Measurements from ENCODE around the gene MYT1.

MYT1 gene

DNA sequence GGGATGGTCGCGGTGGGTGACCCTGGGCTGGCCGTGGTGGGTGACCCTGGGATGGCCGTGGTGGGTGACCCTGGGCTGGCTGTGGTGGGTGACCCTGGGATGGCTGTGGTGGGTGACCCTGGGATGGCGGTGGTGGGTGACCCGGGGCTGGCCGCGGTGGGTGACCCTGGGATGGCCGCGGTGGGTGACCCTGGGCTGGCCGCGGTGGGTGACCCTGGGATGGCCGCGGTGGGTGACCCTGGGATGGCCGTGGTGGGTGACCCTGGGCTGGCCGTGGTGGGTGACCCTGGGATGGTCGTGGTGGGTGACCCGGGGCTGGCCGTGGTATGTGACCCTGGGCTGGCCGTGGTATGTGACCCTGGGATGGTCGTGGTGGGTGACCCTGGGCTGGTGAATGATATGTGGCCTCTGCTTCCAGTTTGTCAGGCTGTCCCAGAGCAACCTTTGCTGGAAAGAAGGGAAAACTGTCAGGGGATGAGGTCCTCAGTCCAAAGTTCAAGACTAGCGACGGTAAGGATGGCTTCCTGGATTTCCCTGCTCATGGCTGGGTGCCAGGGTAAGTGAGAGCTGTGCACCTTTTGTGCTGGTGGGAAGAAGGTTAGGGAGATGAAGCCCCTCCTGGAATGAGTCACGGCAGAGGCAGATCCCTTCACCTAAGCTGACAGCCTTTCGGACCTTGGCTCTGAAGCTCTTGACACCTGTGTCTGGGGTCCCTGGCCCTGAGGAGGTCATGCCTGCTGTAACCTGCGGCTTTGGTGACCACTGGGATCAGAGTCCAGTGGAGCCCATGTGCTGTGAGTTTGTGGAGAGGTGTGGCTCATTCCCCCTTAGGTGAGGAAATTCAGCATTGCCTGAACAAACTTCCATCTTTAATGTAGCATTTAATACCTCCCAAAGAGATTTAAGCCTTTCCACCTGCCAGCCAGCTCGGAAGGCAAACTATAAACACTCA lies 72.2 kb downstream of the MYT1 start:
- DNase-seq: no peak

DNA sequence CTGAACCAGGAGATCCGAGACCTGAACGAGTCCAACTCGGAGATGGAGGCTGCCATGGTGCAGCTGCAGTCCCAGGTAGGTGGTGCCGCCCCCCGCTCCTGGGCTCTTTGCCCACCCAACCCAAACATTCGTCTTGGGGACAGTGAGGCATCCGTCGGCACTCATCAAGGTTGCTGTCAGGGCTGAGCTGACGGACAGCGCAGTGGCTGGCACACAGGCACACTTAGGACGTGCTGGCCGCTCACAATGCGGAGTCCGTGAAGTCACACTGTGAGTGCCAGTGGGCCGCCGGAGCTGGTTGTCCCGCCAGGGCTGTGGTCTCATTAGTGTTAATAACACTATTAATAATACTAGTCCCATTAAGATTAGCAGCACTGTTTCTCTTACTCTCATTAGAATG lies 73.1 kb downstream of the MYT1 start:
- no peak for DNase-seq

- DNase-seq: no peak
Observed at GRCh38 chr20:64238115-64238825, 74.0 kb downstream of the MYT1 start.

DNA sequence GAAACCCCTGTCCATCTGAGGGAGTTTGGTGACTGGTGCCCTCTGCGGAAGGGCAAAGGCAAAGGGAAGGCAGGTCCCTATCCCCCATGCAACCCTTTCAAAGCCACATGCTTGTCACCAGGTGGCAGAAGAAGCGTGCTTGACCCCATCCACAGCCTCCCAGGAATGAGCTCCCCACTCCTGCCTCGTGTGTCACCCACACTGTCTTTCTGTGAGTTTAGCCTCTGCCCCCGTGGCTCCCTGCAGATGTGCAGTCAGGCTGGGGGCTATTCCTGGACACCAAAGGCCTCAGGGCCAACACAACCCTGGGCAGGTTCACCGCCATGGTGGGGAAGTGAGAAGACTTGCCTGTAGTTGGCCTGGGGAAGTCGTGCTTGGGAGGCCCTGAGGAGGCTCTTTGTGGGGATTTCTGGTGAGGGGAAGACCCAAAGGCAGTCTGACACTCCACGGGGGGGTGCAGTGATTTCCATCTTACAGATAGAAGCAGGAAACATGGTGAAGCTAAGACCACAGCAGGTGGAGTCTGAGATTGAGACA lies 74.7 kb downstream of the MYT1 start:
- no peak for DNase-seq

- no peak for DNase-seq
Observed at GRCh38 chr20:64239449-64240242, 75.4 kb downstream of the MYT1 start.

DNA sequence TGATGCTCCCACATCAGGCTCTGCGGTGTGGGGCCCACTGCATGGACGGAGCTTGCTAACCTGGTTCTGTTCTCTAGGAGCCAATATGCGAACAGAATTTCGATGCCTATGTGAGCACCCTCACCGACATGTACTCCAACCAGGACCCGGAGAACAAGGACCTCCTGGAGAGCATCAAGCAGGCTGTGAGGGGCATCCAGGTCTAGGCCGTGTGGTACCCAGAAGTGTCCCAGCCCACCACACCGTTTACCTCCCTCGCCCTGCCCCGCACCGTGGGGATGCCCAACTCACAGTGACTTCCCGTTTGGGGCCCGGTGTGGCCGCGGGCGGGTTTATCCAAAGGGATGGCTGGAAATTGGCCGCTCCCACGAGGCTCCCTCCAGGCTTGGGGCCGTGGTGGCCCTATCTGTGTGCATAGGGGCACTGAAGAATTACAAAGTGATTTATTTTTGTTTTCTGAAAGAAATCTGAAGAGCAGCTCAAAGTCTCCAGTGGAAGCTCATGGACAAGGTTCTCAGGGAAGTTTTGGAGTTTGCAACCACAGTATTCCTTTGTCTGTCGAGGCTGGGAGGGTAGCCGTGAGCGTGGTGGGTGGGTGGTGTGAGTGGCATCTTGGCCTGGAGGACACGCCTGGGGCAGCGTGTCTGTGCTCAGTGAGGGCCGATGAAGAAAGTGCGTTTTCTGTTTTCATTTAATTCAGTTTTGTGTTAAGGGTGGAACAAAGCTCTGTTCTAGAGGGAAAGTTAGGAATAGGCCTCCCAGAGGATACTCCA lies 76.2 kb downstream of the MYT1 start:
- DNase-seq: no peak

GRCh38 chr20:64241061-64241460 lies 76.8 kb downstream of the MYT1 start:
- no peak for DNase-seq

- no peak for DNase-seq
Observed at GRCh38 chr20:64242003-64242796, 77.9 kb downstream of the MYT1 start.

- DNase-seq: no peak
Observed at GRCh38 chr20:64242797-64243475, 78.7 kb downstream of the MYT1 start.

DNA sequence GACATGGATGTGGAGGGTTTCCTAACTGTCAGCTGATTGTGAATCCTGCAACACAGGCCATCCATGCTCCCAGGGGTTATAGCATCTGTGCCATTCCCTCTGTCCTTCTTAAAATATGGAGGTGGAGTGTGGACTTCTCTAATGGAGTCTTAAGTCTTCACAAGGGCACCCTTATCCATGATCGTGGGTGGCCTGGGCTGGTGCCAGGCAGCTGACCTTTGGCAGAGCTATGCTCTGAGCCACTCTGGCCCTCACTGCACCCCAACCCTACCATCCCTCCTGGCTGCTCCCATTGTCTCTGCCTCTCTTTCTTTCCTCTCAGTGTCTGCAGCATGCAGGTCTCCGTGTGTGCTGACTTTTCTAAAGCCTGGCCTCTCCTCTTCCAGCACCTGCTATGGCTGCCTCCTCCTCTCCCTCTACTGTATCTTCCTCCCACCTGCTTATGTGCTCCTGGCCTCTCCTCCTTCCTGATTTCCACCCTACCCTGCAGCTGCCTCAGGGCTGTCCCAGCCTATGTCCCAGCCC lies 80.1 kb downstream of the MYT1 start:
- DNase-seq: no peak

DNA sequence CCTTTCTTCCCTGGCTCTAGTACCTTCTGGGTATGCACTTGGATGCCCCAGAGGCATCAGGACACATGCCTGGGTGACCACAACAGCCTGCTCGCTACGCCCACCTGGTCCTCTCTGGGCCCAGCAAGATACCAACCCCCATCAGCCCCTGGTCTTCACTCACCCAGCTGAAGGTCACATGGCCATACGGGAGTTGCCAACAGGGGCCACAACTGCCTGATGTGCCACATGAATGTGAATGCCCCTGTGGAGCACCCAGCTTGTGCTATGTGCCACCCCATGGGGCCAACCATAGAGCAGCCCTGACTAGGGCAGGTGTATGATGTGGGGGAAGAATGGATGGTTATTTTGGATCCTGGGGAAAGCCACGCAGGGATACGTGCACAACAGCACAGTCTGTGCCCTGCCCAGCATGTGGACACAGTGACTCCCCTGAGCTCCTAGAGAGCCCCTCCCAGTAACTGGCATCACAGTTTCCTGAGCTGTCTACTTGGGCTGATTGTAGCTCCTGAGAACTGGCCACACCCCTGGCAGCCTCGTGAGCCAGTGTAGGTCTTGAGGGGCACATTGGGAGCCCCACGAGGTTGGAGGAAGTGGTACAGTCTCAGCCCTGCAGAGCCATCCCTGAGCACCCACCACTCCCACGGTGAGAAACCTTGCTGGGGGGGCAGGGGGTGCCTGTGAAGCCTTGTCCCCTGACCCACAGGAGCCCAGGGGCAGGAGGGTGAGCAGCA lies 80.8 kb downstream of the MYT1 start:
- DNase-seq: no peak

- DNase-seq: no peak
Observed at GRCh38 chr20:64245746-64246595, 81.7 kb downstream of the MYT1 start.

DNA sequence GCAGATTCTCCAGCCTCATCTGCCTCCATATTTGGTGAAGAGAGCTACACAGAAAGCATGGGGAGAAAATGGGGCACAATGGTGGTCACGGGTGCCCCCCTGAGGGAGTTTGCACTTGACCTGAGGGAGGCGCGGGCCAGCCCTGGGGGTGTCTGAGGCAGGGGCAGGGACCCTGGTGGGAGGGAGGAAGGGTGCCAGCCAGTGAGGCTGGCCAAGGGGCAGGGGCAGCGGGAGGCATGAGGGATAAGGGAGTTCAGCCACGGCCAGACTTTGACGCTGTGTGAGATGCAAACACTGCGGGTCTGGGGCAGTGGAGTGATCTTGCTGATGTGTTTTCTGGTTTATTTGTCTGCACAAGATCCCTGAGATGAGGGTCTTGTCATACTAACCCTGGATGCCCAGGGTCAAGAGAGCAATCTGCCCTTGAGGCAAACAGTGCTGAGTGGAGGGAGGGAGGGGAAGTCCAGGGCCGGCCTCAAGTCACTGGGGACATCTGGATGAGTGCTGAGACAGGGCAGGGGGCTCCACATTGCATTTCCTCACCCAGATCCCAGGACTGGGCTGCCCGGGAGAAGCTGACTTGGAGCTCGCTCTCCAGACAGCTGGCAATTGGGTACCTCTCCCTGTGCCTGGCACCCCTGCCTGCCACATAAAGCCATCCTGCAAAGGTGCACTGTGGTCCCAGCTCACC lies 82.5 kb downstream of the MYT1 start:
- no peak for DNase-seq

DNA sequence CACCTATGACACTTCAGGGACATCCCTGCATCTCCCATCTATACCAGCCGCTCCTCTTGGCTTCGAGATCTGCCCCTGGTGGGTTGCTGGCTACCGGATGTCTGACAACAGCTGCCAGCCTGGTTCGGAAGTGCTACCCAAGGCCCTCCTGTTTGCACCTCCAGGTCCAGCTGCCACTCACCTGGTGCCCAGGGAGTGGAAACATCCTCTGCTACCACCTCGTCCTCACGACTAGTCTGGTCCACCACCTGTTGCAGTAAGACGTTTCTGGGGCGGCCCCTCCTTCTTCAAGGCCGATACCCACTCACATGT lies 83.0 kb downstream of the MYT1 start:
- DNase-seq: no peak

DNA sequence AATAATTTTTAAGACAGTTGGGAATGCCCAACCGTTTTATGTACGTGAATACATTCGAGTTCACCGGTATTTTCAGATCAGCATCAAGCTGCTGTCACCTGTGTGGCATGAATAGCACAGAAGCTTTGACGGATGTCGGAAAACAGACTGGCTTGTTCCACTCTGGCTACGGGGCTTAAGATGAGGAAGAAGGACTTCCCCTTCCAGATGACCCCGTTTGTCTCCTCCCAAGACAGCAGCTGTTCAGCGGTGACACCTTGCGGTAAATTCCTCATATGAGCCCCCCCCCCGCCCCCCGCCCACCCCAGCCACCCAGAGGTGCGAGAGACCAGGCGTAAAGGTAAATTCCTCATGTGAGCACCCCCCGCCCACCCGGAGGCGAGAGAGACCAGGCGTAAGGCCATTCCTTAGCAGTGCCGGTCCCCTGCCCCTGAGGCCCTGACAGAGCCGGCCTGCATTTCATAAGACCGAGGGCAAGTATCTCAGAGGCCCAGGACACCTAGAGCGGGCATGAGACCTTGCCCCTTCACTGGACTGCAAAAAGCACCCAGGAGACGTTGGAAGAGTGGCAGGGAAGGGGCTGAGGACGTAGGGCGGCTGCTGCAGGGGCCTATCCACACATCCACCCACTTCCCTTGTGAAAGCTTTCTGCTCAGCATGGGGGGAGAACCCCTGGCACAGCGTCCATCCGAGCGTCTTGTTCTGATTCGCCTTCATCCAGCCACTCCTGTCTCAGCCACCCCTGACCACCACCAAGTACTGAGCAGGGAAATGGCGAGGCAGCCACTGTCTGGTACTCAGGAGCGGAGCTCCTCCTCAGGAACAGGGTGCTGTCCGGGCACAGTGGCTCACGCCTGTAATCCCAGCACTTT lies 84.0 kb downstream of the MYT1 start:
- no peak for DNase-seq

- no peak for DNase-seq
Observed at GRCh38 chr20:64250027-64250426, 85.8 kb downstream of the MYT1 start.

- DNase-seq: no peak
Observed at GRCh38 chr20:64253000-64253383, 88.7 kb downstream of the MYT1 start.
